Loucy (cell line): Measurements from ENCODE around the gene NBEA.

Experiments used
- EZH2phosphoT487 ChIP-seq: fragments of 200-600 bp; IDR thresholded peaks from 2 replicates; pipeline ENCODE4 v1.6.1; 2018; ENCODE audit warnings: antibody characterized with exemption, mild to moderate bottlenecking, moderate library complexity, borderline replicate concordance
- TF ChIP-seq, protein P1 (sequence below): fragments of 200-600 bp; sonication (generic); conservative IDR thresholded peaks from 2 replicates; pipeline ENCODE4 v1.5.1; 2014; ENCODE audit warnings: mild to moderate bottlenecking, antibody characterized with exemption, low read length

DNA sequence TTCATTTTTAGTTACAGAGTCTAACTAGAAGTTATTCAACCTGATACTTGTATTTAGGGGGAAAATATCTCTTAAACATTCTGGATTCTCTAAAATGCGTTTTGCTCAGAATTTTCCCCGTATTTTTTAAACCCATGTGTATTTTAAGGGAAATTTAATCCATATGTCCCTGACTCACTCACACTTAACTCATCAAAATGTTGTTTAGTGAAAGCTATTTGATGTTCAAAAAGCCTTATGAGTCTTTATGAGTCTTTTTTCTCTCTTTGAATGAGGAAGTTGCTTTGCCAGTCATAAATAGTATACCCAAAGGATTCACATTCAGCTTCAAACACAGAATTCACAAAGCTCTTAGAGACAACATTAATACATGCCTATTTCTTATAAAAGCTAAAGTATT, 518.0 kb downstream of the NBEA start:
- TF ChIP-seq, protein P1, sequence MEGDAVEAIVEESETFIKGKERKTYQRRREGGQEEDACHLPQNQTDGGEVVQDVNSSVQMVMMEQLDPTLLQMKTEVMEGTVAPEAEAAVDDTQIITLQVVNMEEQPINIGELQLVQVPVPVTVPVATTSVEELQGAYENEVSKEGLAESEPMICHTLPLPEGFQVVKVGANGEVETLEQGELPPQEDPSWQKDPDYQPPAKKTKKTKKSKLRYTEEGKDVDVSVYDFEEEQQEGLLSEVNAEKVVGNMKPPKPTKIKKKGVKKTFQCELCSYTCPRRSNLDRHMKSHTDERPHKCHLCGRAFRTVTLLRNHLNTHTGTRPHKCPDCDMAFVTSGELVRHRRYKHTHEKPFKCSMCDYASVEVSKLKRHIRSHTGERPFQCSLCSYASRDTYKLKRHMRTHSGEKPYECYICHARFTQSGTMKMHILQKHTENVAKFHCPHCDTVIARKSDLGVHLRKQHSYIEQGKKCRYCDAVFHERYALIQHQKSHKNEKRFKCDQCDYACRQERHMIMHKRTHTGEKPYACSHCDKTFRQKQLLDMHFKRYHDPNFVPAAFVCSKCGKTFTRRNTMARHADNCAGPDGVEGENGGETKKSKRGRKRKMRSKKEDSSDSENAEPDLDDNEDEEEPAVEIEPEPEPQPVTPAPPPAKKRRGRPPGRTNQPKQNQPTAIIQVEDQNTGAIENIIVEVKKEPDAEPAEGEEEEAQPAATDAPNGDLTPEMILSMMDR, result no peak
- no peak for TF ChIP-seq EZH2phosphoT487
